ENCODE data around the gene GLRA3.
"Not testable (repeated sequence)": the region's sequence is repeated elsewhere in the genome, so short reads cannot be mapped to it uniquely, and the experiment has no call there.

GLRA3 gene

GRCh38 chr4:174828845-174829701, at the start of gene GLRA3:
Gene GLRA3 (minus strand): TSS chr4:174829247. CDS start chr4:174828811, 436 bp downstream.
- peak; percentile 89 for DNase-seq

- no peak for DNase-seq
Observed at GRCh38 chr4:174874898-174875297, 45.9 kb upstream of the GLRA3 start.

GRCh38 chr4:174873931-174874330, 44.9 kb upstream of the GLRA3 start:
- DNase-seq: peak; percentile 29

GRCh38 chr4:174873146-174873545, 44.1 kb upstream of the GLRA3 start:
- not testable (repeated sequence) for DNase-seq

- DNase-seq: no peak
Observed at GRCh38 chr4:174871407-174871806, 42.4 kb upstream of the GLRA3 start.

GRCh38 chr4:174870311-174870710, 41.3 kb upstream of the GLRA3 start:
- no peak for DNase-seq

- no peak for DNase-seq
Observed at GRCh38 chr4:174869339-174869738, 40.3 kb upstream of the GLRA3 start.

- no peak for DNase-seq
Observed at GRCh38 chr4:174867903-174868302, 38.9 kb upstream of the GLRA3 start.

- no peak for DNase-seq
Observed at GRCh38 chr4:174865418-174865985, 36.5 kb upstream of the GLRA3 start.

- no peak for DNase-seq
Observed at GRCh38 chr4:174864031-174864430, 35.0 kb upstream of the GLRA3 start.

GRCh38 chr4:174860588-174860987, 31.5 kb upstream of the GLRA3 start:
- no peak for DNase-seq

GRCh38 chr4:174859904-174860303, 30.9 kb upstream of the GLRA3 start:
- DNase-seq: no peak

- no peak for DNase-seq
Observed at GRCh38 chr4:174856926-174857800, 28.1 kb upstream of the GLRA3 start.

- no peak for DNase-seq
Observed at GRCh38 chr4:174855050-174855449, 26.0 kb upstream of the GLRA3 start.

- no peak for DNase-seq
Observed at GRCh38 chr4:174853629-174854028, 24.6 kb upstream of the GLRA3 start.

- DNase-seq: no peak
Observed at GRCh38 chr4:174848596-174848995, 19.5 kb upstream of the GLRA3 start.

GRCh38 chr4:174847801-174848427, 18.9 kb upstream of the GLRA3 start:
- DNase-seq: no peak

GRCh38 chr4:174835536-174835935, 6.5 kb upstream of the GLRA3 start:
- no peak for DNase-seq

- no peak for DNase-seq
Observed at GRCh38 chr4:174834477-174834876, 5.4 kb upstream of the GLRA3 start.

- DNase-seq: no peak
Observed at GRCh38 chr4:174826660-174827059, 2.4 kb downstream of the GLRA3 start.

GRCh38 chr4:174815282-174815681, 13.8 kb downstream of the GLRA3 start:
- no peak for DNase-seq

- DNase-seq: no peak
Observed at GRCh38 chr4:174813292-174813691, 15.8 kb downstream of the GLRA3 start.

- DNase-seq: no peak
Observed at GRCh38 chr4:174810834-174811233, 18.2 kb downstream of the GLRA3 start.
